K562 (cell line): ENCODE data around the gene NEDD4L. TPM values are rescaled to one million over a fixed set of nuclear protein-coding genes. Genes with fewer than 3 reads are reported as not detected.

ENCODE experiments used
- AFF1 ChIP-seq, 2 experiments: fragments of 450-650 bp; IDR thresholded peaks; 2 replicates each; pipeline ENCODE4 v1.6.1; 2018; ENCODE audit warnings: mild to moderate bottlenecking in 2 of 2, low read depth in 1 of 2; ENCODE audit not compliant: partially characterized antibody in 2 of 2
- CCAR2 ChIP-seq: fragments of 200-400 bp; formaldehyde crosslinking; IDR thresholded peaks from 2 replicates; pipeline ENCODE4 v1.6.1; 2017; ENCODE audit warnings: mild to moderate bottlenecking, low read depth, low read length
- CUX1 ChIP-seq: fragments of 200-800 bp; sonication (Bioruptor generic); IDR thresholded peaks from 2 replicates; pipeline ENCODE4 v1.6.1; 2016; ENCODE audit warnings: missing genetic modification characterization, missing compliant biosample characterization
- DIDO1 ChIP-seq: fragments of 450-650 bp; IDR thresholded peaks from 2 replicates; pipeline ENCODE4 v1.6.1; 2016; ENCODE audit warnings: low read depth, missing biosample characterization, missing genetic modification characterization
- EP400 ChIP-seq: fragments of 450-650 bp; IDR thresholded peaks from 2 replicates; pipeline ENCODE4 v1.6.1; 2017; ENCODE audit warnings: antibody characterized with exemption, mild to moderate bottlenecking, moderate library complexity
- EZH2 ChIP-seq: IDR thresholded peaks from 2 replicates; pipeline ENCODE4 v1.6.1; 2012; ENCODE audit warnings: low read depth, mild to moderate bottlenecking, inconsistent platforms, low read length, borderline replicate concordance
- NEUROD1 ChIP-seq: fragments of 150-350 bp; IDR thresholded peaks from 2 replicates; pipeline ENCODE4 v1.6.1; 2014; ENCODE audit warnings: borderline replicate concordance, low read length, low read depth; ENCODE audit not compliant: partially characterized antibody
- NR0B1 ChIP-seq: fragments of 450-650 bp; IDR thresholded peaks from one replicate; pipeline ENCODE4 v1.6.1; 2018; ENCODE audit warnings: mild to moderate bottlenecking, moderate library complexity; ENCODE audit not compliant: partially characterized antibody
- NR2C1 ChIP-seq, 2 experiments: fragments of 450-650 bp; IDR thresholded peaks; 2 replicates each; pipeline ENCODE4 v1.6.1; 2017; ENCODE audit warnings: mild to moderate bottlenecking in 2 of 2, antibody characterized with exemption in 1 of 2, inconsistent platforms in 1 of 2, missing compliant biosample characterization in 1 of 2, missing genetic modification characterization in 1 of 2
- TFAP4 ChIP-seq: sonication (generic); formaldehyde crosslinking; IDR thresholded peaks from 2 replicates; pipeline ENCODE4 v1.8.0; 2022; ENCODE audit warnings: missing genetic modification reagents, mild to moderate bottlenecking, moderate library complexity, borderline replicate concordance
- ZNF655 ChIP-seq: fragments of 250-450 bp; sonication (Bioruptor Pico); IDR thresholded peaks from 2 replicates; pipeline ENCODE4 v1.5.0; 2021
- polyA plus RNA-seq, 8 experiments: library from polyadenylated mRNA; depleted of rRNA in 4 of 8; stranded (reverse) in 5 of 8; unstranded in 3 of 8; fragments of >200 nt; fragmentation: Nextera tagmentation in 2 of 8; fragmentation: Illumina TruSeq in 1 of 8; extraction: Ambion mirVana in 2 of 8; extraction: Trizol in 1 of 8; gene quantifications; 2 replicates each; pipeline versions ENCODE4 v1.2.1 to v1.2.3, GENCODE V29; 2011 to 2014; ENCODE audit warnings: inconsistent platforms in 1 of 8, missing spikeins in 1 of 8
- total RNA-seq, 7 experiments: library from RNA; depleted of rRNA in 6 of 7; stranded (reverse); fragments of >200 nt in 6 of 7; fragmentation: Illumina TruSeq in 2 of 7; extraction: Trizol in 2 of 7; gene quantifications; 2 replicates each; pipeline versions ENCODE4 v1.2.1 to v1.2.3, GENCODE V29; 2011 to 2021; ENCODE audit warnings: low replicate concordance in 1 of 7

Gene NEDD4L
- total and polyA plus RNA-seq, 9 of the 15 experiments (the other 6 are each of a cell fraction or from before 2014, with no cell fraction given), result 8.1 to 33.4 (median 19.9) TPM

GRCh38 chr18:58078889-58079573 lies 35.0 kb downstream of the NEDD4L start (continued):
- TF ChIP-seq CUX1 (CRISPR knock-in tag) (no peak), DIDO1 (tag) (no peak), NR0B1 (no peak), NR2C1 (IDR thresholded peaks at IDR 0.05) (no peak), NR2C1 (tag; IDR thresholded peaks at IDR 0.05) (no peak), CCAR2 (no peak), ZNF655 (CRISPR knock-in tag) (no peak), AFF1 (IDR thresholded peaks at IDR 0.05; ENCODE audit: low read depth in 1 of 2, partially characterized antibody in 2 of 2) (peak in 1 of 2 experiments; percentile 76), NEUROD1 (peak; percentile 43), EZH2 (no peak), TFAP4 (CRISPR knock-in tag) (no peak; the same call in 1 of the 2 replicates), EP400 (0 out of 2 replicates have a peak, but pooled peaks have one; percentile 21)
